ENCODE results near the gene RTEL1. TPM values are rescaled to one million over a fixed set of nuclear protein-coding genes. Genes with fewer than 3 reads are reported as not detected.

RTEL1 gene
- polyA plus RNA-seq, 1 of the 3 experiments (the other 2 are of a cell fraction) = 9.9 TPM

GRCh38 chr20:63619505-63619904, 38.6 kb upstream of the RTEL1 start:
- H3K27me3 ChIP-seq (ENCODE audit: insufficient read depth) = no peaks in the 10 kb centered on the region
- H3F3A ChIP-seq (replicated peaks; ENCODE audit: insufficient read depth) = no peaks in the 10 kb centered on the region
- H3K36me3 ChIP-seq (replicated peaks in 1 of 2; ENCODE audit: control insufficient read depth in 1 of 2, insufficient read depth in 2 of 2, low read length in 1 of 2) = peaks cover 7 to 12% of the 10 kb centered on the region in 2 experiments
- H3K9me2 ChIP-seq = no peaks in the 10 kb centered on the region
- no peak overlapping the region for H2AFZ ChIP-seq (ENCODE audit: low read depth)
- no peak overlapping the region for H3K4me3 ChIP-seq (ENCODE audit: low read depth in 2 of 2, low read length in 1 of 2)
- H3K9ac ChIP-seq = no peak overlapping the region
- POLR2A ChIA-PET = no interaction called here
- DNase-seq = no peak
- no peaks in the 10 kb centered on the region for H3K9me3 ChIP-seq
- WGBS (ENCODE audit: low lambda C conversion rate) = 90% methylated on average over 13 of the region's 13 CpGs
- no peak overlapping the region for H3K4me2 ChIP-seq
- CTCF ChIA-PET = interaction anchor here (0.6 kb wide), 1 partner anchor 292 kb away, joined by 3 read pairs; no protein-coding TSS in a partner anchor
- no peaks in the 10 kb centered on the region for H3K4me1 ChIP-seq (ENCODE audit: control insufficient read depth in 1 of 2, insufficient read depth in 2 of 2, low read depth in 1 of 2, low read length in 1 of 2)
- no peaks in the 10 kb centered on the region for H4K20me1 ChIP-seq (ENCODE audit: insufficient read depth)
- no peak overlapping the region for H3K27ac ChIP-seq (ENCODE audit: low read depth in 2 of 2, low read length in 1 of 2)
- peaks cover 45% of the 10 kb centered on the region for H3K79me2 ChIP-seq (ENCODE audit: insufficient read depth)
- TF ChIP-seq SIN3A (IDR thresholded peaks at IDR 0.05; ENCODE audit: borderline replicate concordance, low read depth, low read length) = no peak
- no peak for TF ChIP-seq RAD21 (IDR thresholded peaks at IDR 0.05; ENCODE audit: low read length)
- TF ChIP-seq YY1 (IDR thresholded peaks at IDR 0.05; ENCODE audit: low read depth) = no peak
- TF ChIP-seq RFX5 (IDR thresholded peaks at IDR 0.05; ENCODE audit: low read length) = no peak
- TF ChIP-seq EP300 (IDR thresholded peaks at IDR 0.05; ENCODE audit: borderline replicate concordance in 1 of 2, low read depth in 1 of 2, low read length in 1 of 2) = no peak

- Histone ChIP-seq H3K4me3 (ENCODE audit: low read depth in 2 of 2, low read length in 1 of 2) (no peak overlapping the region), H3K4me1 (ENCODE audit: control insufficient read depth in 1 of 2, insufficient read depth in 2 of 2, low read depth in 1 of 2, low read length in 1 of 2) (peaks cover 0 to 6% of the 10 kb centered on the region in 2 experiments; a peak in 1 of 4 replicates), H3F3A (replicated peaks; ENCODE audit: insufficient read depth) (no peaks in the 10 kb centered on the region), H3K9me3 (no peaks in the 10 kb centered on the region), H3K9me2 (no peaks in the 10 kb centered on the region), H3K36me3 (replicated peaks in 1 of 2; ENCODE audit: control insufficient read depth in 1 of 2, insufficient read depth in 2 of 2, low read length in 1 of 2) (peaks cover 0 to 12% of the 10 kb centered on the region in 2 experiments), H2AFZ (ENCODE audit: low read depth) (no peak overlapping the region), H4K20me1 (ENCODE audit: insufficient read depth) (no peaks in the 10 kb centered on the region), H3K27ac (ENCODE audit: low read depth in 2 of 2, low read length in 1 of 2) (no peak overlapping the region), H3K4me2 (no peak overlapping the region), H3K27me3 (ENCODE audit: insufficient read depth) (no peaks in the 10 kb centered on the region), H3K9ac (no peak overlapping the region), H3K79me2 (ENCODE audit: insufficient read depth) (peaks cover 59% of the 10 kb centered on the region)
- no peak for DNase-seq
- TF ChIP-seq ZBTB33 (IDR thresholded peaks at IDR 0.05; ENCODE audit: borderline replicate concordance, low read depth) (no peak), RXRA (IDR thresholded peaks at IDR 0.05; ENCODE audit: borderline replicate concordance, low read depth) (no peak), USF1 (IDR thresholded peaks at IDR 0.05; ENCODE audit: borderline replicate concordance, low read depth) (no peak), JUND (IDR thresholded peaks at IDR 0.05) (no peak)
- POLR2A ChIA-PET = no interaction called here
- WGBS (ENCODE audit: low lambda C conversion rate) = 86% methylated on average over 8 of the region's 8 CpGs
- CTCF ChIA-PET = interaction anchor here (0.8 to 1.6 kb wide), 3 partner anchors 82 to 353 kb away, joined by 3 to 4 read pairs (median 3); no protein-coding TSS in a partner anchor
Observed at GRCh38 chr20:63620991-63621390, 37.1 kb upstream of the RTEL1 start.

Measured in SK-N-SH (cell line).